ENCODE results near the gene ASB4.

DNA sequence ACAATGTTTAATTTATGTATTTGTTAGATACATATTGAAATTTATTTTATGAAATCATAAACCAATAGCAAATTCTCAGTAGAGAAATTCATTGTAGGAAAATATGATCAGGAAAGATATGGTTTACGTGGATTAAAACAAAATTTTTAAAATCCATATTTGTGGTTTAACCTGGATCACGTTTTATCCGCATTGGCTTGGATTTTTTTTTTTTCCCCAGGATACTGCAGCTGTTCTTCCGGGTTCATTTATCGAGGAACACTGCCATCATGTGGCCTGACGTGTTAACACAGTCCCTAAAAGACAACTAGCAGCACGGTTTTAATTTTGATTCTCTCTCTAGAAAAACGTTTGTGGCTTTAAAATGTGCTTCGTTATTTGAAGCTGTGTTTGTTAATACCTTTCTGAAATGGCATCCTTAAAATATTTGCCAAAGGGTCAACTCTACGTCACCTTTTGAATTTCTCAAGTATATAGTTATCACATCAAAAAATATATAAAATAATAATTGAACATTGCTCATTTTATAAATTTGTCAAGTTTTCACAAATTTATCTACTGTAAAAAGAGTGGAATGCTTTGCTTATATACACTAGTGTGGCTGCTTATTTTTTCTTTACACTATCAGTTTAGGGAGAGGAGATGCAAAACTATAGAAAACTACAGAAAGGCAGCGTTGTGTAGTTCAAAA is 8.7 kb upstream of the ASB4 start:
- no peak for TF ChIP-seq EZH2 (IDR thresholded peaks at IDR 0.05)
- TF ChIP-seq POLR2AphosphoS5 (IDR thresholded peaks at IDR 0.05; ENCODE audit: borderline replicate concordance, low read depth, low read length) = no peak

Data from SK-N-MC (cell line).